Activated CD8-positive, alpha-beta memory T cell treated with anti-CD3 and anti-CD28 coated beads for 4 hours (primary cell): ENCODE measurements around the gene BAZ2A.
"Not testable (repeated sequence)": the region's sequence is repeated elsewhere in the genome, so short reads cannot be mapped to it uniquely, and the experiment has no call there.

ENCODE experiments used
- DNase-seq, 2 donors: peaks; one replicate each; pipeline ENCODE4 v3.0.0-alpha.2; 2020; ENCODE audit warnings: low read depth in 2 of 2

The BAZ2A gene

DNA sequence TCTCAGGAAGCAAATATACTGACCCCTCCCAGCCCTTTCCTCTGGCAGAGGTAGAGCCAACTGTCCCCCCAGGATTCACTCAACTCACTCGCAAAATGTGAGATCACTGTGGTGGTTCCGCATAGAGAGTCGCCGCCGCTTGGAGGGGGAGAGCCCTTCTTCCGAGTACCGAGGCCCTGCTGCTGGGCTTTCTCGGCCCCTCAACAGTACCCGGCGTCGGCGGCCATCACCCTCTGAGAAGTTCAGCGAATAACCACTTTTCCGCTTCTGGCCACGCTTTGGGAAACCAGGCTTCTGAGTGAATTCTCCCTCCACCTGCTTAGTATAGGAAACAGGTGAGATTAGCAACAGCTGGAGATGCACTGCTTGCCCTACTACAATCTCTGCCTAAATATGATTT lies 31.1 kb downstream of the BAZ2A start:
- no peak for DNase-seq

DNA sequence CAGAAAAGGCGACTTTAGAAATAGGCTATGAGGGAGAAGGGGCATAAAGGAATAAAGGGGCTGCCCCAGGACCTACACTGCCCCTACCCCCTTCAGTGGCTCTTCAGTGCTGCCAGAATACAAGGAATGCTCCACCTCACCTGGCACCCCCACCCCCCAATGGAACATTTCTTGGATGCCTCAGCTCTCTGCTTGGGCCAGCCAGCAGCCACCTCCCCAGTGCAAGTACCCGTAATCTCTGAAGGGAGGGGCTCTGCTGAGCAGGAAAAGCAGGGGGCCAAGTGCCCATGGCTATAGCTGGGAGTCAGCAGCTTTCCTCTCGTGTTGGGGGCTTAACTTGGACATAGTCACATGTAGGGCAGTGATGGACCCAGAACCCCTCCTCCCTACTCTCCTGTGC lies 33.3 kb downstream of the BAZ2A start:
- DNase-seq: no peak

DNA sequence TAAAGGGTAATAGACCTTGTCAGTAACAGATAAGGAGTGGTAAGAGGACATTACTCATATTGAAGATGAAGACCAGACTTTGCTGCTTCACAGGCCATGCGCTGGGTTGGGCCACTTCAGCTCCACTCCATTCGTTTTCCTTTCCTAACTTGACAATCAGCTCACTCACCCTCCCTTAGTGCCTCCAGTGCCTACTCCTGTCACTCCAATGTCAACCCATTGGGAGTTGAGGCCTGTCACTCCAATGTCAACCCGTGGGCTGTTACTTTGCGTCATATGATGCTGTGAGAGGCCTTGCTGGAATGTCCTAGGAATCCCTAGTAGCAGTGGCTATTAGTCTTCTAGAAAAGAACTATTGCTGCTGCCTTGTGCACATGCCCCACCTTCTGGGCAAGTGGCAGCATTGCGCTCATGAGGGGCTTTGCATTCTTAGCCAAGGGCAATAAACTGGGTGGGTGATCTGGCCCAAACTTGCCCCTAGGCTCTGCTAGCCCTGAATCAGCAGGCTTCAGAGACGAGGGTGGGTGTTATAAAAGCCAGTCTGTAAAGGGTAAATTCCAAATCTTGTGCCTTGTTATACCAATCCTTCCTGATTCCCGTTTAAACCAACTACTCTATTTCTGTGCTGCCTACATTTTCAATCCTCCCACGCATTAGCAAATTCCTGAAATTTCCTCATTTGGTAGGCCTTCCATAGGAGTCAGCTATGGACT lies 36.1 kb downstream of the BAZ2A start:
- DNase-seq: peak; percentile 31 to 32

DNA sequence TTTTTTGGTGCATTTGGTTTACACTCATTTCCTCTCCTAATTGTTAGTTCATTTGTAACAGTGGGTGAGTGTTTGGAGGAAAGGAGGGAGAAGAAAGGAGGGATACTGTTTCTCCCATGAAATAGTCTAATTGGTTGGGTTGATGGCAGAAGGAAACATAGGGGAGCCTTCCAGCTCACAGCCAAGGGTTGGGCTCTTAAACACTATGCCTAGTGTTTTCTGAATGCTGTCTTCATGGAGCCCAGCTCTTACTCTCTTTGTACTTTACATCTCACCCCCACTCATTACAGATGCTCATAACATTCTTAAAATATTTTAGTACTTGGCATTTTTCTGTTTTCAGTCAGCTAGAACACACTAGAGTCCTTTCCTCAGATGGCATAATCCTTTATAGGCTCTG lies 38.2 kb downstream of the BAZ2A start:
- no peak for DNase-seq

DNA sequence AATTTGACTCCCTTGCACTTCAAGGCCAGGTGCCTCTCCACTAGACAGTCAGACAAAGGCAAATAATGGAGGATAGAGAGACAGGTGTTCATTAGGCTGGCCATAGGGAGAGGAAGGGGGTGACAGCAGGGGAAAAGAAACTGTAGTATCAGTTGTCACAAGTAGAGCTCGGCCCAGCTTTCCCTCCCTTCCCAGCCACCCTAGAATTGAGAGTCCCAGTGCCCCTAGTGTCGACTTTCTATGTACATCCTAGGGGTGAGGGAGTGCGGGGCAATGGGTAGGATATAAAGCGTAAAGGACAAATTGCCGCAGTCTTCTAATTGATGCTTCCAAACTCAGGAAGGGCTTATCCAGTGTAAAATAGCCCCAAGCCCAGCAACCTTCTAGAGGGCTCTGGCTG lies 39.0 kb downstream of the BAZ2A start:
- no peak for DNase-seq

DNA sequence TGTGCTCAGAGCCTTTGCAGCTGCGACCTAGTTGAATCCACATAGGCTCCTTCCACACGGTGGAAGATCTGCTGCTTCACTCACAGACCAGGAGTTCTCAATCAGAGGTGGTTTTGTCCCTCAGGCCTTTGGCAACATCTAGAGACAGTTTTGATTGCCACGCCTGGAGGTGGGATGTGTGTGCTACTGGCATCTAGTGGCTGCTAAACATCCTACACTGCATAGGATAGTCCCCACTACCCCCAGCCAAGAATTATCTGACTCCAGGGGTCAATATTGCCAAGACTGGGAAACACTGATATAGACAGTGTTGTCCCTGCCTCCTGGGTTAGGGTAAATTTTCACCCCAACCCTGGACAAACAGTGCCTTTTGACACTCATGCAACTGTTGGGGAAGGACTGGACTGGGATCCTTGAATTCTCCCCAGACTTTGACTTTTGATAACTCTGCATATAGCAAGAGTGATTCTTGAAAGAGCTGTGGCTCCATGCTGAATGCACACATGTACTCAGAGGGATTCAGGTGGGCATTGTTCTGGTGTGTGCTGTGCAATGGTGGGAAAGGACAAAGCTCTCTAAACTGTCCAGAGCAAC lies 39.8 kb downstream of the BAZ2A start:
- no peak for DNase-seq

DNA sequence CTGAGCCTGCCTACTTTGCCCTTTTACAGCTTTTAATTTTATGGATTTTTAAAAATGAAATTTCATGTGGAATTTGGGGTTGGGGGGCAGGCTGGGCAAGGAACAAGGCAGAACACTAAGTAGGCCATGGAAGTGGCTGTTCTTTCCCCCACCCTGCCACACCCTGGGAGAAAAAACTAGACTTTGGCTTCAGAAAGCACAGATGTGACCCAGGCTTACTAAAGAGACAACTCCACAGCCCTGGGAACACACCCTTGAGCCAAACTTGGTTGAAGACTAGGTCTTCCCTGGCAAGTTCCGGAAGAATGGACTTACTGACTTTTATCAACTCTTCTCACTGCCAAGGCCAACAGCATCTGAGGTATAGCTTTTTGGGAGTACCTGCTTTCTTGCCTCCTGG lies 40.3 kb downstream of the BAZ2A start:
- no peak for DNase-seq

DNA sequence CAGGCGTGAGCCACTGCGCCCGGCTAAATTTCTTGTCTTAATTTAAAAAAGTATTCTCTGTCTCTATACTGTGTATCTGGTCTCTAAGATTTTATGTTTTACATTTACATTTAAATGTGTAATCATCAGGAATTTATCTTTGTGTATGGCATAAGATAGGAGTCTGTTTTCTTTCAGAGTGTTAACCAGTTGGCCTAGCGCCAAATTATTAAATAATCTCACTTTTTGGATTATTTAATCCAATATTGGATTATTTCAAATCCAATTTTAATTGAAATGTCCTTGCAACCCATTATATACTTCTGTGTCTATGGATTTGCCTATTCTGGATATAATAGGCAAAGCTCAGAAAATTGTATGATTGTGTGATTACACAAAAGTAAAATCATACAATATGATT lies 45.0 kb downstream of the BAZ2A start:
- DNase-seq: no peak

DNA sequence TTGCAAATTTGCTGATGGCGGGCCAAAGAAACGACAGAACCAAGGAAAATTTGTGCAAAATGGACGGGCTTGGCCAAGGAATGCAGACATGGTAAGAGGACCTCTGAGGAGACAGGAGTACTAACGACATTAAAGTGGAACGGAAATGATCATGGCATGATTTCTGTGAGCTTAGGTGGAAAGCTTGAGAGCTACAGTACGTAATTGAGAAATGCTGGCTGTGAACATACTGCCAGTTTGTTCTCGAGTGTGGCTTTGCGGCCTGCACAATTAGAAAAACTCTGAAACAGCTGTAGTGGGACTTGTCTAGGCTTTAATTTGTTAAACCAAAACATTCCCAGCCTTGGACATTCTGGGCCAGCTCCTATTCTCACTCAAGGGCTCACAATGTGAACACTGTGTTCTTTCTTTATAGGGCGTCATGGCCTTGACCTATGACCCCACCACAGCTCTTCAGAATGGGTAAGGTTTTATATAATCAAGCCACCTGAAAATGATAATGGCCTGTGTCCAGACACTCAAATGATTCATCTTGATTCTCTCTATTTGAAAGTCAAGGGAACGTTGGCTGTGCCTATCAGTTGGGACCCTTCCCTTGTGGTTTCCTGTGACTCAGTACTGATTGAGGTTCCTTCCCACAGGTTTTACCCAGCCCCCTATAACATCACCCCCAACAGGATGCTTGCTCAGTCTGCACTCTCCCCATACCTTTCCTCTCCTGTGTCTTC lies 48.5 kb downstream of the BAZ2A start:
- DNase-seq: peak in 1 of 2 donors; percentile 25

DNA sequence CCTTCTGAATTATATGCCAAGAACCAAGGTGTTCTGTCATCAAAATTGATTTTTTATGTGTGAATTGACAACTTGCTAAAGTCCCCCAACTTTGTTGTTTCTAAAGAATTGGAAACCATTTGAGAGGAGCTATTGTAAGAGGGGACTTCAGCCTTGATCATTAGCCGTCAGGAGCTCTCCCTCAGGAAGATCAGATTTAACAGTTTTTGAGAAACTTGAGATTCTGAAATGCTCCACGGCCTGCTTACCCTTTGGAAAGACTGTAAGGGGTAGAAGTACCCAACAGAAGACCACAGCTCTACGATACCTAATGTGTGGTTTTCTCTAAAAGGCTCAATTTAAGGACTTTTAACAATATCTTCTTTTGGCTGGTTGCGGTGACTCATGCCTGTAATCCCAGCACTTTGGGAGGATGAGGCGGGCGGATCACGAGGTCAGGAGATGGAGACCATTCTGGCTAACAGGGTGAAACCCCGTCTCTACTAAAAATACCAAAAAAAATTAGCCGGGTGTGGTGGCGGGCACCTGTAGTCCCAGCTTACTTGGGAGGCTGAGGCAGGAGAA lies 51.1 kb downstream of the BAZ2A start:
- DNase-seq: no peak

DNA sequence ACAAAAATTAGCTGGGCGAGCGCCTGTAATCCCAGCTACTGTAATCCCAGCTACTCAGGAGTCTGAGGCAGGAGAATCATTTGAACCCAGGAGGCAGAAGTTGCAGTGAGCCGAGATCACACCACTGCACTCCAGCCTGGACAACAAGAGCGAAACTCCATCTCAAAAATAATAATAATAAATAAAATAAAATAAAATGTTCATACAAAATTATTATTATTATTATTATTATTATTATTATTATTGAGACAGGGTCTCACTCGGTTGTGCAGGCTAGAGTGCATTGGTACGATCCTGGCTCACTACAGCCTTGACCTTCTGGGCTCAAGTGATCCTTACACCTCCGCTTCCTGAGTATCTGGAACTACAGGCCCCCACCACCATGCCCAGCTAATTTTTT lies 52.9 kb downstream of the BAZ2A start:
- not testable (repeated sequence) for DNase-seq

DNA sequence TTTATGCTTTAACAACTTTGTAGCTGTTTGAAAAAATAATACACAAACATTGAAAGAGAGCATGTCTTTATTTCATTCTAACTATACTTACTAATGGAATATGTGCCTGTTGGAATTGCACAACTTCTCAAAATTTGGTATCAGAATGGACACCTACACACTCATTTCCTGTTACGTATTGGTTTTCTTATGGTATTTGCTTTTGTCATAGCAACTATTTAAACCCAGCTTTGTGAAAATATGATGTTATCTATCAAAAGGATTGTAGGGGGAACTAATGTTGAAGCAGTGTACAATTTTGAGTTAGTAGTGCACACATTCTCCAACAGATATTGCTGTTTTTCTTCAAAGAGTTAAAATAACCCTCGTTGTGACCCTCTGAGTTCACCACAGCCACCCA lies 55.9 kb downstream of the BAZ2A start:
- no peak for DNase-seq

DNA sequence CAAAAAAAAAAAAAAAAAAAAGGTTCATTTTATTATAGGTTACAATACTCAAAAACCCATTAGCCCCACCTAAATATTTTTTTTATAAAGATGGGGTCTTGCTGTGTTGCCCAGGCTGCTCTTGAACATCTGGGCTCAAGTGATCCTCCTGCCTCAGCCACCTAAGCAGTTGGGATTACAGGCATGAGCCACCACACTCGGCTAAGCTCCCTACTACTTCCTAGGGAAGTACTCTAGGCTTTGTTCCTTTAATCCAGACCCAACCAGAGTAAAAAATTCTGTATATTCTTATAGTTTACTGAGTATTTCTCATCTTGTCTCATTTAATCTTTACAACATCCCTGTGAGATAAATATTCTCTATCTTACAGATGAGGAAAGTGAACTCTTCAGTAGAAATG lies 57.8 kb downstream of the BAZ2A start:
- no peak for DNase-seq

DNA sequence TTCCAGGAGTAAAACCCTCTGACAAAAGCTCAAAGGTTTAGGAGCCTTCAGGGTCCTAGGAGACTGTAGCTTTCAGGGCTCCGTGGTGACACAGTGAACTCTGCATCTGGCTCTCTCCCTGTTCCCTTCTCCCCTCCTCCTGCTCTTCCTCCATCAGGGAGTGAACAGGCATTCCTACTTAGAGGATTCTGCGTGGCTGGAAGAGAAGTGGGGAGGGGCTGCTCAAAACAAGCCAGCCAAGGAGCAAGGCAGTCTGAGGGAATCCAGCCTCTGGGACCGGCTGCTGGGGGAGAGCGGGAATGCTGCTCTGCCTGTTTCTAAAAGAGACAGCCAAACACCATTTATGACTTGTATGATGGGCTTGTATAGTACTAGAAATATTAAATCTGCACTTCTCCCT lies 59.0 kb downstream of the BAZ2A start:
- DNase-seq: no peak

DNA sequence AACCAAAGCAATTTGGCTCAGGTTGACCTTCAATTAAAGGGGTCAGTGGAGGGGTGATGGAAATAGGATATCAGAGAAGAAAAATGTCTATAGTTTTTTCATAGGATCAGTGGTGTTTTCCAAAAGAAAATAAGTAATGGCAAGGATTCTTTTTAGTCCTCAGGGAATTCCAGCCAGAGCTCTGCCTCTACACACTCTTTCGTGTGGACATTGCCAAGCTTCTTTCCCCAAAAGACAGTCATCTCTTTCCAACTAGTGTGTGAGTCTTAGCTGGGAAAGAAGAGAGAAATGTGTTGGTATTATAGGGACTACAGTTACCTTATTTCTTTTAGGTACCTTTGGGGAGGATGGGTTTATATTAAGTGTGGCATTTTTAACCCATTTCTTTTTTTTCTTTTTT lies 62.0 kb downstream of the BAZ2A start:
- no peak for DNase-seq

DNA sequence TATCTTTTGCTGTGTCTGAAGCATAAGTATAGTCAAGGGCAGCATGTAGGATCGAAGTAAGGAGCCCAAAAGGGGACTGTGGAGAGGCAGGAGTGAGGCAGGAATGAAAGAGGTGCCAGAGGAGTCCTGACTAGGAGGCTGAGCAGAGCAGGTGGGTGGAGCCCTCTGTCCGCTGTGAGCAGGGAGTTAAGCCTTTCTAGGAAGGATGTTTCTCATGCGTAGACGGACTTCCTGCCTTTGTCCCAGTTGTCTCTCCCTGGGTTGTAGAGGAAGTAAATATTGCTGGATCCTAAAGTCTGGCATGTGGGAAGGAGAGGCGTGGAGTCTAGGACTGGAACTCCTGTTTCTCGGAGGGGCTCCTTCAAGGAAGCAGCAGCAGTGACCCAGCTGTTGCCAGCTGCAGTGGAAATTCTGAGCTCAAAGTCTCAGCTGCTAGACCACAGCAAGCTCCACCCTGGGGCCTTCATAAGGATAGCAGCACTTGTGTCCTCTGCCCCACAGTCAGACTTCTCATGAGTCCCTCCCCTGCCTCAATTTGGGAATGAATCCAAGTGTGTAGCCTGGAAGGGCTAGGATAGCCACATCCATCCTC lies 64.5 kb downstream of the BAZ2A start:
- peak in 1 of 2 donors; percentile 9 for DNase-seq

DNA sequence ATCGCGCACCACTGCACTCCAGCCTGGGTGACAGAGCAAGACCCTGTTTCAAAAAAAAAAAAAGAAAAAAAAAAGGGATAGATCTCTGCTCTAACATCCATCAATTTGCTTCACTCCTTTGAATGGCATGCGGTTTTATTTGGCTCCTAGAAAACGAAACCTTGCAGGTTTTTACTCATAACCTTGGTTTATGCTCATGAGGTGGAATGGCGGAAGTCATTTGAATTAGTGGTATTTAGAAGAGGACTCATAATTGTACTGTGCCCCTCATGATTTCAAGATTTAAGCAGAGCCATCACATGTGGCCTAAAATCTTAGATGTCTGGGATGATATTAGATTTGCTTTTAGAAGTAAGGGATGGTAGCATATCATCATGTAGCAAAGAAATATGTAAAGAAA lies 79.1 kb downstream of the BAZ2A start:
- no peak for DNase-seq

DNA sequence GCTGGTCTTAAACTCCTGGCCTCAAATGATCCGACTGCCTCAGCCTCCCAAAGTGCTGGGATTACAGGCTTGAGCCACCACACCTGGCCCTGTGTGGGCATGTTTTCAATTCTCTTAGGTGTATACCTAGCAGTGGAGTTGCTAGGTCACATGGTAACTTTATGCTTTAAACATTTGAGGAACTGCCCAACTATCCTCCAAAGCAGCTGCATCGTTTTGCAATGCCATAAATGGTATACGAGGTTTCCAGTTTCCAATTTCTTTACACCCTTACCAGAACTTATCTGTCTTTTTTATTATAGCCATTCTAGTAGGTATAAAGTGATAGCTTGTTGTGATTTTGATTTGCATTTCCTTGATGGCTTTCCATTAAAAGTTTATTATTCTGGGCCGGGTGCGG lies 83.4 kb downstream of the BAZ2A start:
- DNase-seq: no peak
